Measurements from ENCODE around the gene MYOCD.

The MYOCD gene

GRCh38 chr17:12665263-12666210 is at the start of gene MYOCD:
MYOCD (plus strand) TSS chr17:12665890; CDS start chr17:12666189, 299 bp downstream.
- Histone ChIP-seq H3K4me2 (ENCODE audit: insufficient read depth, low read length) (no peak within 1 kb of the TSS), H3K9ac (ENCODE audit: low read depth, low read length) (no peak within 1 kb of the TSS), H2AFZ (ENCODE audit: low read depth, low read length) (no peak within 1 kb of the TSS), H4K20me1 (ENCODE audit: insufficient read depth, low read length) (no peaks in the 10 kb centered on the region), H3K4me1 (ENCODE audit: insufficient read depth, low read length) (no peaks in the 10 kb centered on the region), H3K27ac (ENCODE audit: low read length) (no peak within 1 kb of the TSS), H3K27me3 (ENCODE audit: insufficient read depth, low read length, poor library complexity) (no peaks in the 10 kb centered on the region), H3K4me3 (ENCODE audit: low read depth in 1 of 2, low read length in 2 of 2) (no peak within 1 kb of the TSS), H3K79me2 (ENCODE audit: insufficient read depth, low read length) (no peaks in the 10 kb centered on the region), H3K9me3 (ENCODE audit: insufficient read depth, low read length, severe bottlenecking) (no peaks in the 10 kb centered on the region), H3K36me3 (ENCODE audit: insufficient read depth, low read length) (no peaks in the 10 kb centered on the region)
- no peak for DNase-seq
- TF ChIP-seq, protein P1, sequence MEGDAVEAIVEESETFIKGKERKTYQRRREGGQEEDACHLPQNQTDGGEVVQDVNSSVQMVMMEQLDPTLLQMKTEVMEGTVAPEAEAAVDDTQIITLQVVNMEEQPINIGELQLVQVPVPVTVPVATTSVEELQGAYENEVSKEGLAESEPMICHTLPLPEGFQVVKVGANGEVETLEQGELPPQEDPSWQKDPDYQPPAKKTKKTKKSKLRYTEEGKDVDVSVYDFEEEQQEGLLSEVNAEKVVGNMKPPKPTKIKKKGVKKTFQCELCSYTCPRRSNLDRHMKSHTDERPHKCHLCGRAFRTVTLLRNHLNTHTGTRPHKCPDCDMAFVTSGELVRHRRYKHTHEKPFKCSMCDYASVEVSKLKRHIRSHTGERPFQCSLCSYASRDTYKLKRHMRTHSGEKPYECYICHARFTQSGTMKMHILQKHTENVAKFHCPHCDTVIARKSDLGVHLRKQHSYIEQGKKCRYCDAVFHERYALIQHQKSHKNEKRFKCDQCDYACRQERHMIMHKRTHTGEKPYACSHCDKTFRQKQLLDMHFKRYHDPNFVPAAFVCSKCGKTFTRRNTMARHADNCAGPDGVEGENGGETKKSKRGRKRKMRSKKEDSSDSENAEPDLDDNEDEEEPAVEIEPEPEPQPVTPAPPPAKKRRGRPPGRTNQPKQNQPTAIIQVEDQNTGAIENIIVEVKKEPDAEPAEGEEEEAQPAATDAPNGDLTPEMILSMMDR (IDR thresholded peaks at IDR 0.05; ENCODE audit: borderline replicate concordance, extremely low read depth, low read length, poor library complexity, severe bottlenecking), result no peak
- no peak for ATAC-seq (ENCODE audit: insufficient read depth, low read depth)

DNA sequence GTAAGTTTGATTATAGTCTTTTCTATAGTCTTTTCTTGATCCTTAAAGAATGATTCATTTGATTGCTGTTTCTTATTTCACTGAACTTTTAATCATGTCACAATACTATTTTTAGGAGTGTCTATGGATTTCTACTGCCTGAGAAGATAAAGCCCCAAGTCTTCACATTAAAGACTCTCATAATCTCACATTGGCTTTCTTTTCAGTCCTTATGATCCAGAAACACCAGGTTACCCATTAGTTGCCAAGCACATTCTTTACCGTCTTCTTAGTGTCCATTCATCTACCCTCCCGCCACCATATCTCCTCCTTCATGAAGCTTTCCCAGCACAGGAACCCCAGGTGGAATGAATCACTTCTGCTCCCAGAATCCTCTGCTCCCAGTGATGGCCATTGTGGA is 49.5 kb upstream of the MYOCD start:
- Histone ChIP-seq H3K79me2 (ENCODE audit: insufficient read depth, low read length) (no peaks in the 10 kb centered on the region), H3K4me3 (ENCODE audit: low read depth in 1 of 2, low read length in 2 of 2) (no peak overlapping the region), H3K9ac (ENCODE audit: low read depth, low read length) (no peak overlapping the region), H3K27ac (ENCODE audit: low read length) (no peak overlapping the region), H3K4me2 (ENCODE audit: insufficient read depth, low read length) (no peak overlapping the region), H2AFZ (ENCODE audit: low read depth, low read length) (no peak overlapping the region), H3K9me3 (ENCODE audit: insufficient read depth, low read length, severe bottlenecking) (no peaks in the 10 kb centered on the region), H3K27me3 (ENCODE audit: insufficient read depth, low read length, poor library complexity) (no peaks in the 10 kb centered on the region), H3K4me1 (ENCODE audit: insufficient read depth, low read length) (no peaks in the 10 kb centered on the region), H3K36me3 (ENCODE audit: insufficient read depth, low read length) (no peaks in the 10 kb centered on the region), H4K20me1 (ENCODE audit: insufficient read depth, low read length) (no peaks in the 10 kb centered on the region)
- DNase-seq, result no peak
- TF ChIP-seq, protein P1 (IDR thresholded peaks at IDR 0.05; ENCODE audit: borderline replicate concordance, extremely low read depth, low read length, poor library complexity, severe bottlenecking), result no peak
- no peak for TF ChIP-seq EZH2 (IDR thresholded peaks at IDR 0.05; ENCODE audit: borderline replicate concordance, low read depth, low read length, severe bottlenecking)
- no peak for ATAC-seq (ENCODE audit: insufficient read depth, low read depth)

DNA sequence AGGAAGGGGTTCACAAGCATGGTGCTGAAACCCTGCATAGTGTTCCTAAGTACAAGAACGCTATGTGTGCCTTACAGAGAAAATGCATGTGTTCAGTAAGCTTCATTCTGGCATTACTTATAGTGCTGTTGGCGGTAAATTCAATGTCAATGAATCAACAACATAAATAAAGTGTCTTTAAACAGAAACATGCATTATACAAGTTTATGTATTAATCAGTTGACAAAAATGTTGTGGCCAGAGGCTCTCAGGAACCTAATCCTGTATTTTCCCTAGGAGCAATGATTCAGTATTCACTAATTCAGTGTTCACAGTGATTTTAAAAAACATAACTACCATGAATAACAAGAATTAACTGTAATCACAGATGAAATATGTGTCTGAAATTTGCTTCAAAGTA is 47.1 kb upstream of the MYOCD start:
- no peak for ATAC-seq (ENCODE audit: insufficient read depth, low read depth)
- TF ChIP-seq, protein P1 (IDR thresholded peaks at IDR 0.05; ENCODE audit: borderline replicate concordance, extremely low read depth, low read length, poor library complexity, severe bottlenecking), result no peak
- TF ChIP-seq EZH2 (IDR thresholded peaks at IDR 0.05; ENCODE audit: borderline replicate concordance, low read depth, low read length, severe bottlenecking), result no peak
- no peaks in the 10 kb centered on the region for H3K79me2 ChIP-seq (ENCODE audit: insufficient read depth, low read length)
- no peaks in the 10 kb centered on the region for H3K36me3 ChIP-seq (ENCODE audit: insufficient read depth, low read length)
- no peak overlapping the region for H2AFZ ChIP-seq (ENCODE audit: low read depth, low read length)
- no peak overlapping the region for H3K4me2 ChIP-seq (ENCODE audit: insufficient read depth, low read length)
- no peaks in the 10 kb centered on the region for H3K4me1 ChIP-seq (ENCODE audit: insufficient read depth, low read length)
- H3K4me3 ChIP-seq (ENCODE audit: low read depth in 1 of 2, low read length in 2 of 2), result no peak overlapping the region
- no peaks in the 10 kb centered on the region for H4K20me1 ChIP-seq (ENCODE audit: insufficient read depth, low read length)
- no peak overlapping the region for H3K9ac ChIP-seq (ENCODE audit: low read depth, low read length)
- DNase-seq, result no peak
- no peaks in the 10 kb centered on the region for H3K9me3 ChIP-seq (ENCODE audit: insufficient read depth, low read length, severe bottlenecking)
- no peak overlapping the region for H3K27ac ChIP-seq (ENCODE audit: low read length)
- H3K27me3 ChIP-seq (ENCODE audit: insufficient read depth, low read length, poor library complexity), result no peaks in the 10 kb centered on the region
